ENCODE measurements around the gene SKAP2.

SKAP2 gene

GRCh38 chr7:26642416-26642815, 222.0 kb downstream of the SKAP2 start:
- H3K9me3 ChIP-seq (ENCODE audit: insufficient read depth, low read depth, low read length) = peaks cover 3% of the 10 kb centered on the region
- DNase-seq = no peak
- no peak overlapping the region for H2AFZ ChIP-seq (ENCODE audit: insufficient read depth, low read length, poor library complexity)
- H3K4me2 ChIP-seq (ENCODE audit: low read length) = no peak overlapping the region
- no peak overlapping the region for H2BK5ac ChIP-seq (ENCODE audit: low read depth, low read length, poor library complexity)
- no peak overlapping the region for H4K91ac ChIP-seq (ENCODE audit: low read depth, low read length)
- H3K4me3 ChIP-seq (ENCODE audit: low read depth, low read length) = peak overlapping the region; percentile 6
- H3K9ac ChIP-seq (ENCODE audit: low read length) = no peak overlapping the region
- no peaks in the 10 kb centered on the region for H3K79me2 ChIP-seq (ENCODE audit: control insufficient read depth, insufficient read depth, low read length, poor library complexity)
- no peak overlapping the region for H3K18ac ChIP-seq (ENCODE audit: low read length)
- H3K27me3 ChIP-seq (ENCODE audit: insufficient read depth, low read length) = no peaks in the 10 kb centered on the region
- no peaks in the 10 kb centered on the region for H3K79me1 ChIP-seq (ENCODE audit: low read length)
- no peak overlapping the region for H3K14ac ChIP-seq (ENCODE audit: low read length)
- H4K12ac ChIP-seq (ENCODE audit: low read depth, low read length) = no peak overlapping the region
- H2AK5ac ChIP-seq (ENCODE audit: low read length) = no peak overlapping the region
- H3K4me1 ChIP-seq (ENCODE audit: control insufficient read depth in 1 of 2, insufficient read depth in 2 of 2, low read length in 2 of 2) = no peaks in the 10 kb centered on the region
- WGBS (ENCODE audit: extremely low coverage, insufficient coverage, insufficient read length) = 100% methylated on average over 1 of the region's 3 CpGs
- H3K4ac ChIP-seq (ENCODE audit: low read depth, low read length) = no peak overlapping the region
- no peak overlapping the region for H3K27ac ChIP-seq (ENCODE audit: low read depth, low read length)
- no peak overlapping the region for H4K8ac ChIP-seq (ENCODE audit: low read depth, low read length)
- no peak overlapping the region for H2BK12ac ChIP-seq (ENCODE audit: low read length)
- H3K36me3 ChIP-seq (ENCODE audit: control insufficient read depth in 1 of 2, insufficient read depth in 2 of 2, low read length in 2 of 2) = no peaks in the 10 kb centered on the region
- H2BK120ac ChIP-seq (ENCODE audit: insufficient read depth, low read length, poor library complexity) = no peak overlapping the region
- H3K23ac ChIP-seq (ENCODE audit: low read length) = no peak overlapping the region

GRCh38 chr7:26639695-26640094, 224.7 kb downstream of the SKAP2 start:
- H3K14ac ChIP-seq (ENCODE audit: low read length) = no peak overlapping the region
- H4K91ac ChIP-seq (ENCODE audit: low read depth, low read length) = no peak overlapping the region
- no peak overlapping the region for H2BK120ac ChIP-seq (ENCODE audit: insufficient read depth, low read length, poor library complexity)
- no peaks in the 10 kb centered on the region for H3K36me3 ChIP-seq (ENCODE audit: control insufficient read depth in 1 of 2, insufficient read depth in 2 of 2, low read length in 2 of 2)
- DNase-seq = no peak
- H3K4me2 ChIP-seq (ENCODE audit: low read length) = no peak overlapping the region
- 100% methylated on average over 1 of the region's 5 CpGs for WGBS (ENCODE audit: extremely low coverage, insufficient coverage, insufficient read length)
- peaks cover 3% of the 10 kb centered on the region for H3K9me3 ChIP-seq (ENCODE audit: insufficient read depth, low read depth, low read length)
- H2BK5ac ChIP-seq (ENCODE audit: low read depth, low read length, poor library complexity) = no peak overlapping the region
- no peak overlapping the region for H3K4ac ChIP-seq (ENCODE audit: low read depth, low read length)
- no peak overlapping the region for H3K9ac ChIP-seq (ENCODE audit: low read length)
- no peak overlapping the region for H3K27ac ChIP-seq (ENCODE audit: low read depth, low read length)
- no peaks in the 10 kb centered on the region for H3K79me2 ChIP-seq (ENCODE audit: control insufficient read depth, insufficient read depth, low read length, poor library complexity)
- no peak overlapping the region for H4K8ac ChIP-seq (ENCODE audit: low read depth, low read length)
- H3K18ac ChIP-seq (ENCODE audit: low read length) = no peak overlapping the region
- no peak overlapping the region for H2AK5ac ChIP-seq (ENCODE audit: low read length)
- H2AFZ ChIP-seq (ENCODE audit: insufficient read depth, low read length, poor library complexity) = no peak overlapping the region
- no peak overlapping the region for H4K12ac ChIP-seq (ENCODE audit: low read depth, low read length)
- H3K23ac ChIP-seq (ENCODE audit: low read length) = peak overlapping the region; percentile 80
- no peaks in the 10 kb centered on the region for H3K27me3 ChIP-seq (ENCODE audit: insufficient read depth, low read length)
- peak overlapping the region; percentile 50 for H3K4me3 ChIP-seq (ENCODE audit: low read depth, low read length)
- no peaks in the 10 kb centered on the region for H3K4me1 ChIP-seq (ENCODE audit: control insufficient read depth in 1 of 2, insufficient read depth in 2 of 2, low read length in 2 of 2)
- no peak overlapping the region for H2BK12ac ChIP-seq (ENCODE audit: low read length)
- no peaks in the 10 kb centered on the region for H3K79me1 ChIP-seq (ENCODE audit: low read length)

- H3K18ac ChIP-seq (ENCODE audit: low read length) = no peak overlapping the region
- no peak overlapping the region for H4K8ac ChIP-seq (ENCODE audit: low read depth, low read length)
- H3K4ac ChIP-seq (ENCODE audit: low read depth, low read length) = no peak overlapping the region
- no peak overlapping the region for H4K12ac ChIP-seq (ENCODE audit: low read depth, low read length)
- no peaks in the 10 kb centered on the region for H3K79me2 ChIP-seq (ENCODE audit: control insufficient read depth, insufficient read depth, low read length, poor library complexity)
- no peak for DNase-seq
- no CpG with 5 or more reads among the region's 4 CpGs for WGBS (ENCODE audit: extremely low coverage, insufficient coverage, insufficient read length)
- no peak overlapping the region for H2AFZ ChIP-seq (ENCODE audit: insufficient read depth, low read length, poor library complexity)
- no peak overlapping the region for H3K9ac ChIP-seq (ENCODE audit: low read length)
- H2BK5ac ChIP-seq (ENCODE audit: low read depth, low read length, poor library complexity) = no peak overlapping the region
- H3K14ac ChIP-seq (ENCODE audit: low read length) = no peak overlapping the region
- no peak overlapping the region for H4K91ac ChIP-seq (ENCODE audit: low read depth, low read length)
- no peak overlapping the region for H2AK5ac ChIP-seq (ENCODE audit: low read length)
- no peak overlapping the region for H3K27ac ChIP-seq (ENCODE audit: low read depth, low read length)
- H3K23ac ChIP-seq (ENCODE audit: low read length) = no peak overlapping the region
- H3K9me3 ChIP-seq (ENCODE audit: insufficient read depth, low read depth, low read length) = peaks cover 3% of the 10 kb centered on the region
- H3K4me2 ChIP-seq (ENCODE audit: low read length) = no peak overlapping the region
- no peaks in the 10 kb centered on the region for H3K4me1 ChIP-seq (ENCODE audit: control insufficient read depth in 1 of 2, insufficient read depth in 2 of 2, low read length in 2 of 2)
- no peaks in the 10 kb centered on the region for H3K36me3 ChIP-seq (ENCODE audit: control insufficient read depth in 1 of 2, insufficient read depth in 2 of 2, low read length in 2 of 2)
- H2BK12ac ChIP-seq (ENCODE audit: low read length) = no peak overlapping the region
- no peaks in the 10 kb centered on the region for H3K79me1 ChIP-seq (ENCODE audit: low read length)
- no peaks in the 10 kb centered on the region for H3K27me3 ChIP-seq (ENCODE audit: insufficient read depth, low read length)
- H3K4me3 ChIP-seq (ENCODE audit: low read depth, low read length) = peak overlapping the region; percentile 50
- no peak overlapping the region for H2BK120ac ChIP-seq (ENCODE audit: insufficient read depth, low read length, poor library complexity)
These were observed 225.3 kb downstream of the SKAP2 start for GRCh38 chr7:26639111-26639510.

GRCh38 chr7:26638140-26638539, 226.2 kb downstream of the SKAP2 start:
- H3K4me2 ChIP-seq (ENCODE audit: low read length) = no peak overlapping the region
- H4K12ac ChIP-seq (ENCODE audit: low read depth, low read length) = no peak overlapping the region
- no peaks in the 10 kb centered on the region for H3K27me3 ChIP-seq (ENCODE audit: insufficient read depth, low read length)
- no peak for DNase-seq
- H4K91ac ChIP-seq (ENCODE audit: low read depth, low read length) = no peak overlapping the region
- H3K18ac ChIP-seq (ENCODE audit: low read length) = no peak overlapping the region
- no peaks in the 10 kb centered on the region for H3K4me1 ChIP-seq (ENCODE audit: control insufficient read depth in 1 of 2, insufficient read depth in 2 of 2, low read length in 2 of 2)
- no peak overlapping the region for H3K9ac ChIP-seq (ENCODE audit: low read length)
- no peak overlapping the region for H2BK12ac ChIP-seq (ENCODE audit: low read length)
- H3K23ac ChIP-seq (ENCODE audit: low read length) = no peak overlapping the region
- H2AK5ac ChIP-seq (ENCODE audit: low read length) = no peak overlapping the region
- H3K14ac ChIP-seq (ENCODE audit: low read length) = no peak overlapping the region
- no peak overlapping the region for H4K8ac ChIP-seq (ENCODE audit: low read depth, low read length)
- H2BK120ac ChIP-seq (ENCODE audit: insufficient read depth, low read length, poor library complexity) = no peak overlapping the region
- no peak overlapping the region for H2AFZ ChIP-seq (ENCODE audit: insufficient read depth, low read length, poor library complexity)
- H3K79me2 ChIP-seq (ENCODE audit: control insufficient read depth, insufficient read depth, low read length, poor library complexity) = no peaks in the 10 kb centered on the region
- WGBS (ENCODE audit: extremely low coverage, insufficient coverage, insufficient read length) = no CpG with 5 or more reads among the region's 14 CpGs
- no peak overlapping the region for H3K27ac ChIP-seq (ENCODE audit: low read depth, low read length)
- no peak overlapping the region for H2BK5ac ChIP-seq (ENCODE audit: low read depth, low read length, poor library complexity)
- no peak overlapping the region for H3K4me3 ChIP-seq (ENCODE audit: low read depth, low read length)
- H3K9me3 ChIP-seq (ENCODE audit: insufficient read depth, low read depth, low read length) = peaks cover 3% of the 10 kb centered on the region
- no peaks in the 10 kb centered on the region for H3K36me3 ChIP-seq (ENCODE audit: control insufficient read depth in 1 of 2, insufficient read depth in 2 of 2, low read length in 2 of 2)
- H3K79me1 ChIP-seq (ENCODE audit: low read length) = no peaks in the 10 kb centered on the region
- H3K4ac ChIP-seq (ENCODE audit: low read depth, low read length) = no peak overlapping the region
